ENCODE data around the gene MORF4L2.
"Not testable (repeated sequence)": the region's sequence is repeated elsewhere in the genome, so short reads cannot be mapped to it uniquely, and the experiment has no call there.

MORF4L2 gene

GRCh38 chrX:103678199-103678993 lies 8.1 kb downstream of the MORF4L2 start:
- no peak for DNase-seq

GRCh38 chrX:103674531-103675454 lies 11.7 kb downstream of the MORF4L2 start:
- DNase-seq = no peak

- no peak for DNase-seq
These were observed 16.8 kb downstream of the MORF4L2 start for GRCh38 chrX:103669745-103670144.

- no peak for DNase-seq
These were observed 20.0 kb downstream of the MORF4L2 start for GRCh38 chrX:103666202-103667107.

GRCh38 chrX:103663981-103664762 lies 22.3 kb downstream of the MORF4L2 start:
- DNase-seq = no peak

GRCh38 chrX:103659460-103659859 lies 27.0 kb downstream of the MORF4L2 start:
- DNase-seq = not testable (repeated sequence)

GRCh38 chrX:103658681-103659433 lies 27.6 kb downstream of the MORF4L2 start:
- DNase-seq = no peak

- DNase-seq = not testable (repeated sequence)
These were observed 29.4 kb downstream of the MORF4L2 start for GRCh38 chrX:103657066-103657465.

- DNase-seq = no peak
These were observed 29.9 kb downstream of the MORF4L2 start for GRCh38 chrX:103656617-103657016.

- not testable (repeated sequence) for DNase-seq
These were observed 31.1 kb downstream of the MORF4L2 start for GRCh38 chrX:103655230-103656000.

- DNase-seq = no peak
These were observed 35.2 kb downstream of the MORF4L2 start for GRCh38 chrX:103651151-103651773.

- no peak for DNase-seq
These were observed 38.9 kb downstream of the MORF4L2 start for GRCh38 chrX:103647630-103648029.

- no peak for DNase-seq
These were observed 42.4 kb downstream of the MORF4L2 start for GRCh38 chrX:103644125-103644524.

- no peak for DNase-seq
These were observed 45.9 kb downstream of the MORF4L2 start for GRCh38 chrX:103640401-103641155.

- DNase-seq = not testable (repeated sequence)
These were observed 47.8 kb downstream of the MORF4L2 start for GRCh38 chrX:103638479-103639346.

- DNase-seq = no peak
These were observed 48.7 kb downstream of the MORF4L2 start for GRCh38 chrX:103637604-103638338.

GRCh38 chrX:103635436-103635835 lies 51.1 kb downstream of the MORF4L2 start:
- DNase-seq = no peak

Measured in activated CD4-positive, alpha-beta T cell treated with anti-CD3 and anti-CD28 coated beads, Interleukin-2, amount 50 U/mL, for 16 hours (primary cell).